Measurements from ENCODE around the gene MAPK9.
"Not testable (repeated sequence)": the region's sequence is repeated elsewhere in the genome, so short reads cannot be mapped to it uniquely, and the experiment has no call there.

Gene MAPK9

DNA sequence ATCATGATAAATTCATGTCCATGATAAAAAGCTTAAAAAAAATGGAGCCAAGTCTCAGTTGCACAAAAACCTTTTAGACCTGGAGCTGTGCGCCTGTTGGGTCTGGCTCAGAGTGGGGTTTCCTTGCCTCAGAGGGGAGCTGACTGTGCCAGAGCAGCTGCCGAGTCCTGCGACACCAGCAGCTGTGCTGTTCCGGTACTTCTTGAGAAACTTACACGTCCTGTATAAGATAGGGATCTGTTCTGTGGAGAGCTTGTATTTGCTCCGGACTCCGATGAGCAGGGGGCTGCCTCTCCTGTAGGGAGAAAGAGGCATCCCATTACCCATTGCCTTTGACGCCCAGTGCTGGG is 32.7 kb upstream of the MAPK9 start:
- DNase-seq, result no peak

DNA sequence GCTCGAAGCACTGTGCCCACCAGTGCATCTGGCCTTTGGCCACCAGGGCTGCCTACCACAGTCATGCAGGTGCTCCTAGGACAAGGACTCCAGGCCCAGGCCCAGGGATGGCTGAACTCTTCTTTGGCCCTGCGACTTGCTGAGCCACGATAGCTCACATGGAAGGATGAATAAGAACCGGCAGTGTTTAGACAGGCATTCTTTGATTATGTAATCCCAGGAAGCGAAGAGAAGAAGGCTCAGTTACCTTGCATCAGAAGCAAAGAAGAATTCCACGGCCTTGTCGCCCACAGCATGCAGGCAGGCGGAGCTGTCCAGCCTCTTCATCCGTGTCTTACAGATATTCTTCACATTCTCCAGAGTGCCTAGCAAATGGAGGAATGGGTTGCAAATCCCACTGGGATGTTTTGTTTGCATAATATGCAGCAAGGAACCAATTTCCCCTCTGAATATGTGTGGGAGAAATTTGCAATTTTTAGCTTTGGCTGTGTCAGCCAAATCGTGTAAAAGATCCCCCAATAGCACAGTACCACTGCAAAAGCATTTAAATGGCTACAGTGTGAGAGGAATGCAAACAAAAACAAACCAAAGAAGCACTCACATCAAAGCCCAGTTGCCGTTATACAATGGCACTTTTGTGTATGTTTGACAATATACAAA is 32.2 kb upstream of the MAPK9 start:
- no peak for DNase-seq

DNA sequence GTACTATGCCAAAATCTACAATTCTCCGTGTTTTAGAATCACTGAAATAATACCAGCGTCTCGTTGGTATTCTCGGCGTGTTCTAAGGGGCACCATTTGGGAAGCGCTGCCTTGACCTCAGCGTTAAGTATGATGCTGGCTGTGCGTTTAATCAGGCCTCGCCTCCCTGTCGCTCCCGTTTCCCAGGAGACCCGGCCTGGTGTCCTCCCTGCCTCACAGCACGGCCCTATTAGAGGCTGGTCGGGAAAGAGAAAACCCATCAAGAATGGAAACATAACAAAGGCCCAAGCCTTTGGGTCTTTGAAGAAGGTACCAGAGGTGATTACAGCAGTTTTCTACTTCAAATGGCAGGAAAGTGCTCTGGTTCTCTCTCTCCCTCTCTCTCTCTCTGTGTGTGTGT is 31.3 kb upstream of the MAPK9 start:
- DNase-seq, result no peak

DNA sequence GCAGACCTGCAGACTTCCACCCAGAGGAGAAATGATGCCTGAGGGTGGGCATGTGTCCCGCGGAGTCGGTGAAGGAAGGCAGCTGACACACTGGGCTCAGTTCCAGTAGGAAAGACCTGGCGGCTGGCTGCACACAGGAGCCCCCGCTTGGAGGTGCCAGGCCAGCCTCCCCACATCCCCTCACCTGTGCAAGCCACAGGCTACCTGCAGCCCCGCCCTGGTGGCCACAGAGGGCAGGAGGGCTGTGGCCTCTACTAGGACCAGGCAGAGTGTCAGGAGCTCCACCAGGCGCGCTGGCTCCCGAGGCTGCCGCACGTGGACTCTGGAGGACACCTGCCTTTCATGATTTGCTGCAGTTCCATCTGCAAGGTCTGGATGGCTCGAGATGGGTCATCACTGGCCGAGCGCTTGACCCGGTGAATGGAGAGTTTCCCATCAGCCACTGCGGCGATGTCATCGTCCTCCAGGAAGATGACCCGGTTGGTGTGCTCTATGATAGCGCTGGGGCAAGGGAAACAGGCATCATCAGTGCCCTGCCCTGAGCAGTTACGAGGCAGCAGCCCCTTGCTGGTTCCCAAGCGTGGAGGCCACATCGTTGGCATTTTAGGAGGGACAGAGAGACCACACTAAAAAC is 26.7 kb upstream of the MAPK9 start:
- DNase-seq, result no peak

DNA sequence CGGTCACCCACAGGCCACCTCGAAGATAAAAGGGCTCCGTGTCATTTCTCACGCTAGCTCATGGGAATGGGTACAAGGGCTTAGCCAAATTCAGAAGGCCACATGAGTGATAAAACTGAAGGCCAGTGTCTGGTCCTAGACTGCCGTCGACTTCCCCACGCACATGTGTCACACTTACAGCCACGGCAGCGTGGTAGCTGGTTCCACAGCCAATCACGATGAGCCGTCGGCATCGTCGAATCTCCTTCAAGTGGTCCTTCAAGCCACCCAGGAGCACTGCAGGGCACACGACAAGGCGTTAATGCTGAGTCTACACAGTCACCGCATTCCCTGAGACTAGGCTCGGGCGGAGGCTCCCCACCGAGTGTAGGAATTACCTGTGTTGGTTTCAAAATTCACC is 24.7 kb upstream of the MAPK9 start:
- DNase-seq, result no peak

DNA sequence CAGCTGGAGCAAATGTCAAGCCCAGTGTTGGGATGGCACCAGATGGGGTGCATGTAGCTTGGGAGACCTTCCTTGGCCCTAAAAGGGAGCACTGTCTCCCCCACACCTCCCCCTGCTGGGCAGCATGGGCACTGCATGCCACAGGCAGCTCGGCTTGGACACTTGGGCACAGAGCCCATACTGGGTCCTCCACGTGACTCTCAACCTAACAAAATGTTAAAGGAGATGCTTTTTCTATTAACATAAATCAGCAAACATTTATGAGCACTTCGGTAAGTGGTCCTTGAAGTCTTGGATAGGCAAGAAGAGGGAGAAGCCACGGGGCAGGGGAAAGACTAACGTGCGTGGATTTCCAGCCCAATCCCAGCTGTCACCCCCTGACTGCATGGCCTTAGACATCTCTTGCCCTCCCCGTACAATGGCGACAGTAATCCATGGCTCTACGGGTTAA is 23.9 kb upstream of the MAPK9 start:
- DNase-seq, result no peak

DNA sequence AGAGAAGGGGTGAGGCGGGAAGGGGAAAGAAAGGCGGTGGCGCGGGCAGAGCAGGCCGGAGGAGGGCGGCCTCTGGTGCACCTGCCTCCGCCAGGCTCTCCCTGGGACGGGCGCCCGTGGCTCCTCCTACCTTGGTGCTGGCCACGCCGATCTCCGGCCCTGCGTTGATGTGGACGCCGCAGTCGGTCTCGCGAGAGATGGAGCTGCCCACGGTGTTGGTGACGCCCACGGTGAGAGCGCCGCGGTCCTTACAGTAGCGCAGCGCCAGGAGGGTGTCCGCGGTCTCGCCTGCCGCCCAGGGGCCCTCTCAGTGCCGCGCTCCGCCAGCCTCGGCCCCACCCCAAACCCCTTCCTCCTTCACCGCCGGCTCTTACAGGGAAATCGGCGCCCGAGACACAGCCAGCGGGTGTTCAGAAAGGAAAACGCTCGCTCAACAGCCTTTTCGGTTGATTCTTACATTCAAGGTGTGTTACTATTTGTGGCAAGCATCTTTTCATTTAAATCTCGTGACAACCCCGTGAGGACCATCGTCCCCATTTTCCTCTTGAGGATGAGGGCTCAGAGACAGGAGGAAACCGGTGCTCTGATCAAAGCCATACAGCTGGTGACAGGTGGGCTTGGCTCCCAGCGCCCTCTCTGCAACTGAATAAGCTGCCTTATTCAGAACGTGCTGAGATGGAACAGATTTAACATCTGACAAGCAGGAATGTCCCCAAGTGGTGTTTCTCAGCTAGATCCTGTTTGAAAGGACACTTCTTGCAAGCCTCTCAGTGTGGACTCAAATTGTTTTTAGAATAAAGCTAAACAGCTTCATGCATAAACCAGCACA is 22.0 kb upstream of the MAPK9 start:
- peak; percentile 47 for DNase-seq

DNA sequence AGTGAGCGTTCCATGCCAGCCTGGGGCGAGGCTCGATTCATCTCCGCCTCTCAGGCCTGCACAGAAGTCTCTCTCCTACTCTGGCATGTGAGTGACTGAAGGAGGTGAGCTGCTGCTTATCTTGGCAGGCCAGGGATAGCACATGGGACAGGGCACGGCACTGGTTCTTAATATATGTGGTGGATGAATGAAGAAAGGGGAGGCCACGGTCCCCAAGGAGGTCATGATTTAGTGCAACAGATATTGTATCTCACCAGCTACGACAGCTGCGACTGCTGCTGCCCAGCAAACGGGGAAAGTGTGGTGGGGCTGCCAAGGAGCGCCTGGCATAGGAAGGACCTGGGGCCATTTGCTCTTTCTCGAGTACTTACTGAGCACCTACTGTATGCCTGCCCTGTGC is 19.3 kb upstream of the MAPK9 start:
- no peak for DNase-seq

DNA sequence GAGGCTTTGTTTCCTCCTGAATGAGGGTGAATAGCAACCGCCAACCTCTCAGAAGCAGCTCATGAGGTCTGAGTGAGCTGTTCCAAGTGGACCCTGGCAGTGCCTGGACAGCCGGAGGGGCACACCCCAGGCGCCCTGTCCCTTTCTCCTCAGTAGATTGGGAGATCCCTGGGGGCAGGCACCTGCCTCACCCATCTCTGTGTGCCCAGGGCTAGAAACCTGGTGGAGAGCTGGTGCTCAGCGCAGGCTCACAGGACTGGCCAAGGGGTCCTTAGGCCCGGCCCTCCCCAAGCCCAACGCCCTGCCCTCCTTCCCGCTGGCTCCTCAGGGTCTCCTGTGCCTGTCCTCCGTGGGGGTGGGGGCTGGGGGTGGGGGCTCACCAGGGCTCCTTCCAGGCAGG is 14.9 kb upstream of the MAPK9 start:
- no peak for DNase-seq

DNA sequence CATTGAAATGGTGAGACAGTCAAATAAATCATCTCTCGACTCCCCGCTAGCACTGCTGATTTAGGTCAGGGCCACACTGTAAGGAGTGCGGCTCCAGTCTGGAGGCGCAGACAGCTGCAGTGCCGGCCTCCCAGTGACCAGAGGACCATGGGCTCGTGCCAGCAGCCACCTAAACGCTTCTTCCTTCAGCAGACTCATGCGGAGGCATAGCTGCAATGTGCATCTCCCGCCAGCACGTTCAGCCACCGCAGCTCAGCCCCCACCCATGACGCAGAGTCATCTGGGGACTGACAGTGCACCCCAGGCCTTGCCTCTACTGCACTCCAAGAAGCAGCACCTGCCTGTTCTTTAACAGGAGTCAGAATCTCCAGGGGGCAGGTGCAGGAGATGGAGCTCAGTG is 13.6 kb upstream of the MAPK9 start:
- DNase-seq, result no peak

DNA sequence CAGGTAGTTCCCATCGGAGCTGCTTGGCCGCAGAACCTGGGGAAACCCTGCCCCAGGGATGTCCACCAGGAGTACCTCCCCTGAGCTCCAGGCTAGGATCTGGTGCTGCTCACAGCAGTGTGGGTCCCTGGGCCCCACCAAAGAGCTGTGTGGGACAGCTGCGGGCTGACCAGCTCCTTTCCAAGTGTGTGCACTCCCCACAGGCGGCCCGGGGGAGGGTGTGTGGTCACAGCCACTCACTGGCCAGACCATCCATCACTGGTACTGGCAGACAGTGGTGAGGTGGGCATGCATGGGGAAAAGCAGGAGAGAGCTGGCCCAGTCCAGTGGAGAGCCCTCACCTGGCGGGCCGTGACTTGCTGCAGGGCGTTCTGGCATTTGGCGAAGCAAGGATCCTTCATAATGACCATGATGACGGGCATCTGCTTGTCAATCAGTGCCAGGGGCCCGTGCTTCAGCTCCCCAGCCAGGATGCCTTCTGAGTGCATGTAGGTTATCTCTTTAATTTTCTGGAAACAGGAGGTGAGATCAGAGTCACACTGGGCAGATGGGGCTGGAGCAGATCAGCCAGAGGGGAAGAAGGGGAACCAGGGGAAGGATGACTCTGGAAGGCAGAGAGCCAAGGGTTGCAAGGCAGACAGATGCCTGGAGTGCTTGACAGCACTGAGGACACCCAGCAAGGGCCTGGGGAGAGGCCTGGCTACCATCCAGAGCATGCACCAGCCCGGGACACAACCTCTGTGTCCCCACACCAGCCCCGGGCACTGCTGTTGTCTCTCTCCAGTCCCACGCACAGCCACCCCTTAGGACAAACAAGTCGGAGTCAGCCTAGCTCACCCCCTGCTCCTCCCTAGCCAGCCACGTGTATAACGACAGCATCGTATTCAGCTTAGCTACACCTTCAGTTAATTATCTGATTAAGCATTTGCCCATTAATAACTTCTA is 12.8 kb upstream of the MAPK9 start:
- no peak for DNase-seq

DNA sequence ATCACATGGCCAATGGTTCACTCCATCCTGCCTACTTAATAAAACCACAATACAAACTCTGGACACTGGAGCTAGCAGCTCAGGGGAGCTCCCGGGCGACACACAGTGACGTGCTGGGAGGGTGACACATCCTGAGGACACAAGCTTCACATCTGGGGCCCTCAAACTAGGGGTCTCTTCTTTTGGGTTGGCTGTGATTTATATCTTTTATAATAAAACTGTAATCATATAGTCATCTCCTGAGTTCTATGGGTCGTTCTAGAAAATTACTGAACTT is 12.1 kb upstream of the MAPK9 start:
- DNase-seq, result no peak

DNA sequence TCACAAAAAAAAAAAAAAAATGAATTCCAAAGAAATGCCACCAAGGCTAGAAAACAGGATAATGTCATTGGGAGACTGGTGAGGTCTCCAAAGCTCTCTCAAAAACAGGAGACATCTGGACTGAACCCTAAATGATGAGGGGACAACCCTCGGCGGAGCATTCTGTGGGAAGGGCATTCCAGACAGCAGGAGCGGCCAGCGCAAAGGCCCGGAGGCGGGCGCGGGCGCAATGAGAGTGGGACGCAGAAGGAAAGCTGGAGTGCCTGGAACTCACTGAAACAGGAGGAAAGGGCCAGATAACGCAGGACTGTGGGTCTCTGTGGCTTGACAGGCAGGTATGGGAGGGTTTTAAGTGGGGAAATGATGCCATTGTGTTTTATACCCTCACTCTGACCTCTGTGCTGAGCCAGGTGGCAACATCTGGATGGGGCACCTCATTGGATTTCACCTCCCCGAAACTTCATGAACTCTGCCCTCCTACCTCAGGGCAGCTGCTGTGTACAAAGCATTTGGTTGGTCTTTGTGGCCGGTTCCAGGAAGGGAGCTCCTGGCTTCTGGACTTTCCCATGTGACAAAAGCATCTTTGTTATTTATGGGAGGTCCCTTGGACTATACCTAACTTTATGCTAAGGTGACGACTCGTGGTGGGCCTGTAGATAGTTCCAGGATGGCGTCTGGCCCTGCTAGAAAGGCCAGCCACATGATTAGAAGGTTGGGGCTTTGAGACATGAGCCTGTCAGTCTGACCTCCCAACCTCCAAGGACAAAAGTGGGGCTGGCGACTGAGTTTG is 11.5 kb upstream of the MAPK9 start:
- DNase-seq, result no peak

DNA sequence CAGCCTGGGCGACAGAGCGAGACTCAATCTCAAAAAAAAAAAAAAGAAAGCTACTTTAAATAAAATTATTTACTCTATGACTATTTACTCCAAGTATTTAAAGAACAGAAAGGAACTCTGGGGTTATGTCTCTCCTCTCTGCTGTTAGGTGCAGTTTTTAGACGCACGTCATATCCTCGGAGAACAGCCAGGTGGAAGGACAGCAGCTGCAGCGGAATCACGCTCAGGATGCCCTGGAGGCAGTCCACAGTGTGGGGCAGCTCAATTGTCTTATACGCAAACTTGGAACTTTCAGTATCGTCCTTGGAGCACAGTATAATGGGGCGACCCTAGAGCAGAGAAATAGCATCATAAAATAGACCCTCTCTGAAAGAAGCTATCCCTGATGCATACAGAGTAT is 10.4 kb upstream of the MAPK9 start:
- no peak for DNase-seq

DNA sequence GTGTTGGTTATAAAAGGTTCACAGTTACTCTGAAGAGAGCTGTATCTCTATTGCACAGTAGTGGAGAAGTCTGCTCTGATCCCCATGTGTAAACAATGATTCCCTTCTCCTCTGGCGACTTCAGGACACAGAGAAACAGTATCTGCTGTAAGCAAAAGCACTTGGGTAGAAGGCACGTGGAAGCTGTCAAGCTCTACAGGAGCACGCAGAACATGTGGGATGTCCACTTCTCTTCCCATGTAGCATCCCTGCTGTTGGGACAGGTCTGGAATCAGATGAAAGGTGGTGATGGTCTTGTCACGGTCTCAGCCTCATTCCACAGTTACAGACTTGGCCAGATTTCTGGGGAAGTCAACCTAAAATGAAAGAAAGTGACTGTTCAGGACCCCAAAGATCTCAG is 9.4 kb upstream of the MAPK9 start:
- no peak for DNase-seq

DNA sequence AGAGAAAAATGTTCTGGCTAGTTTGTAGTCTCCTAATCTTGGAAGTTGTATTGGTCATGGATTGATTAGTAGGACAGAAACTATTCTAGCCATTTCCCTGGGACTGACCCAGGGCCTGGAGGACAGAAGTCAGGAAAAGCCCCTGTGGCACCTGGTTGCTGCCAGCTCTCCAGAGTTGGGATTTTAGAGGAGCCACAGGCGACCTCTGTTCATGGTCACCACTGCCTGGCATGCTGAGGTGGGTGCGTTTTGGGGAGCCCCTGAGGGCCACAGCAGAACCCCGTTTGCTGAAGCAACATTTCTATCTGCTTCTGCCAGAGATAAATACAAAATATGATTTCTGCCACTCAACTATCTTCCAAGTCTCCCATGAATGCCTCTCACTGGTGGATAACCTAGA is 7.6 kb upstream of the MAPK9 start:
- no peak for DNase-seq

DNA sequence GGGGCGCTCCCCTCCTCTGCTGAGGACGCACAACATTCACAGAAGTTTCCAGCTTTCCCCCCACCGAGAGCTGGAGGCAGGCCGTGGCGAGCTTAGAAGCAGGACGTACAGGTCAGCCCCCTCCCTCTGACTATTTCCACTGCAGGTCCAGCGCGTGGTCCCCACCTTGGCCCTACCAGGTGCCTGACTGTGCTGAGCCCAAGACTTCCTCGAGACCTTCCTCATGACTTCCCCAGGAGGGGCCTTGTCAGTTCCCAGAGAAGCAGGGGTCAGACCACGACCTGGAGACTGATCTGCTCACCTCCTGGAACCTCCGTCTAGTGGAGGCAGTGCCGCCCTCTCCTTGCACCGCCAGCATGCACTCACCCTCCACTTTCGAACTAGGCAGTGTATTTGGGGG is 7.1 kb upstream of the MAPK9 start:
- DNase-seq, result not testable (repeated sequence)

DNA sequence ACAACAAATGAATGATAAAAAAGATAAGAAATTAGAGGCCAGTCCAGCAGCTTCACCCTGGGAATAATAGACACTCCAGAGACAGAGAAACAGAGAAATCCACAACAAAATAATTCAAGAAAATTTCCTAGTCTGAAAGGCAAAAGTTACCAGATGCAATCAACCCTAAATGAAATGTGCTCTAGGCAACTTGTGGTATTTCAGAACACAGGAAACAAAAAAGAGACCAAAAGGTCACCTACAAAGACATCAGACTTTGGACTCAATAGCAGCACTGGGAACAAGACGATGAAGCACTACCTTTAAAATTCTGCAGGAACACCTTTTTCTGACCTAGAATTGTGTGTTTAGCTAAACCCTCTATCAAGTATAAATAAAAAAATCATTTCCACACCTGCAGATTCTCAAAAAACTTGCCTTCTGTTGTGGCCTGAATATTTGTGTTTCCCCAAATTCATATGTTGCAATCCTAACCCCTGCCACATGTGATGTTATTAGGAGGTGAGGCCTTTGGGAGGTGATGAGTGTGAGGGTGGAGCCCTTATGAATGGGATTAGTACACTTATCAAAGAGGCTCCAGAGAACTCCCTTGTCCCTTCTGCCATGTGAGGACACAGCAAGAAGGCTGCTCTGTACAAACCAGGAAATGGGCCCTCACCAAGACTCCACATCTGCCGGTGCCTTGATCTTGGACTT is 5.9 kb upstream of the MAPK9 start:
- DNase-seq, result no peak

DNA sequence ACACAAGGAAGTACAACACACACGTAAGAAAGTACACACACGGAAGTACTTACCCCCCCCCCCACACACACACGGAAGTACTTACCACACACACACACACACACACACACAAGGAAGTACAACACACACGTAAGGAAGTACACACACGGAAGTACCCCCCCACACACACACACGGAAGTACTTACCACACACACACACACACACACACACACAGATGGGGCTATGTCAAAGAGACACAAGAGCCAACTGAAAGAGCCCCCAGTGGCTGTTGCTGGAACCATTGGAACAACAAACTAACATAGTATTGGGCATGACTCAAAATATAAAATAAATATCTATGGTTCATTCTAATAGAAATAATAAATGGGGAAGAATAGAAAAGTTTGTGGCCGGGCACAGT is 4.9 kb upstream of the MAPK9 start:
- no peak for DNase-seq

DNA sequence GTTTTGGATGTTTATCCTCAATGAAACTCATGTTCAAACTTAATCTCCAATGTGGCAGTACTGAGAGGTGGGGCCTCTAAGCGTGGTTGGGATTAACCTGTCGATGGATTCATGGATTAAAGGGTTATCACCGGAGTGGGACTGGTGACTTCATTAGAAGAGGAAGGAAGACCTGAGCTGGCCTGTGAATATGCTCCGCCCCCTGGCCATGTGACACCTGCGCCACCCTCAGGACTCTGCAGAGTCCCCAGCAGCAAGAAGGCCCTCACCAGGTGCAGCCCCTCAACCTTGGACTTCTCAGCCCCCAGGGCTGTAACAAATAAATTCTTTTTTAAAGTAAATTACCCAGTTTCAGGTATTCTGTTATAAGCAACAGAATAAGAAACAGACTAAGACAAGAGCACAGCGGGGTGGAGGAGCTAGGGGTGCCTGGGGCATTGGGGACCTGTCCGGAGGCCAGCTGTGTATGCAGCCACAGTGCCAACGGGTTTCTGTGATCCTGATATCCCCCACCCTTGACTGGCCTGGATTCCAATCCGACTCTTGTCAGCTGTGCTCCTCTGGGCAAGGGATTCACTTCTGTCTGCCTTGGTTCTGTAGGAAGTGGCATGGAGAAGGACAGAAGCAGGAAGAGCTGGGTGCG is 3.2 kb upstream of the MAPK9 start:
- DNase-seq, result no peak

DNA sequence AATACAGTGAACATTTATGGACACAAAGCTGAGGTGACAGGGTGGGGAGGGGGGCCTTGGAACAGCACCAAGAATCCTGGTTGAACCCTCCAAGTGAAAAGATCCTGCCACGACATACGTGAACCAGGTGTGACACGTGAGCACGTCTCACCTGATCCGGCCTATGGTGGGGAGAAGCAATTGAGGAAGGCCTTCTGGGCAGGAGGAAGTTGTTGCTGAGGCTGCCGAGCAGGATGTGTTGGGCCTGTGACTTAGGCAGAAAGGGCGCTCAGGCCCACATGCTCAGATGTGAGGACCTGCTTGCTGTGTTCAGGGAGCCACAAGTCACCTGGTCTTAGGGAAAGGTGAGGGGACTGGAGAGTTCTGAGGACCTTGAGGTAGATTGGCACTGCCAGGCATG is 2.5 kb upstream of the MAPK9 start:
- no peak for DNase-seq
